HEK293T (cell line): ENCODE measurements around the gene PHAX.

Experiments
- ARNT ChIP-seq: fragments of 450-650 bp; IDR thresholded peaks from 2 replicates; pipeline ENCODE4 v1.6.1; 2017; ENCODE audit warnings: mild to moderate bottlenecking
- BHLHE40 ChIP-seq: fragments of 450-650 bp; IDR thresholded peaks from 2 replicates; pipeline ENCODE4 v1.6.1; 2016; ENCODE audit warnings: mild to moderate bottlenecking, moderate library complexity, borderline replicate concordance
- CTBP1 ChIP-seq: fragments of 450-650 bp; IDR thresholded peaks from 2 replicates; pipeline ENCODE4 v1.6.1; 2016; ENCODE audit warnings: borderline replicate concordance
- ELF4 ChIP-seq: fragments of 450-650 bp; IDR thresholded peaks from 2 replicates; pipeline ENCODE4 v1.6.1; 2017; ENCODE audit warnings: antibody characterized with exemption
- FOXA1 ChIP-seq: fragments of 450-650 bp; IDR thresholded peaks from 2 replicates; pipeline ENCODE4 v1.6.1; 2016; ENCODE audit warnings: mild to moderate bottlenecking
- FOXK2 ChIP-seq: fragments of 450-650 bp; IDR thresholded peaks from 2 replicates; pipeline ENCODE4 v1.6.1; 2016; ENCODE audit warnings: mild to moderate bottlenecking
- FOXM1 ChIP-seq: fragments of 450-650 bp; IDR thresholded peaks from 2 replicates; pipeline ENCODE4 v1.6.1; 2017; ENCODE audit warnings: mild to moderate bottlenecking, borderline replicate concordance
- HDGF ChIP-seq: fragments of 450-650 bp; IDR thresholded peaks from 2 replicates; pipeline ENCODE4 v1.6.1; 2017; ENCODE audit warnings: antibody characterized with exemption, borderline replicate concordance
- L3MBTL2 ChIP-seq: fragments of 450-650 bp; conservative IDR thresholded peaks from 2 replicates; pipeline ENCODE4 v1.6.1; 2016; ENCODE audit warnings: mild to moderate bottlenecking
- NFRKB ChIP-seq: fragments of 450-650 bp; IDR thresholded peaks from 2 replicates; pipeline ENCODE4 v1.6.1; 2016; ENCODE audit warnings: mild to moderate bottlenecking, moderate library complexity
- SP1 ChIP-seq: fragments of 450-650 bp; IDR thresholded peaks from 2 replicates; pipeline ENCODE4 v1.6.1; 2017
- TARDBP ChIP-seq: fragments of 450-650 bp; IDR thresholded peaks from 2 replicates; pipeline ENCODE4 v1.6.1; 2016
- ZNF384 ChIP-seq: fragments of 450-650 bp; IDR thresholded peaks from 2 replicates; pipeline ENCODE4 v1.6.1; 2016

DNA sequence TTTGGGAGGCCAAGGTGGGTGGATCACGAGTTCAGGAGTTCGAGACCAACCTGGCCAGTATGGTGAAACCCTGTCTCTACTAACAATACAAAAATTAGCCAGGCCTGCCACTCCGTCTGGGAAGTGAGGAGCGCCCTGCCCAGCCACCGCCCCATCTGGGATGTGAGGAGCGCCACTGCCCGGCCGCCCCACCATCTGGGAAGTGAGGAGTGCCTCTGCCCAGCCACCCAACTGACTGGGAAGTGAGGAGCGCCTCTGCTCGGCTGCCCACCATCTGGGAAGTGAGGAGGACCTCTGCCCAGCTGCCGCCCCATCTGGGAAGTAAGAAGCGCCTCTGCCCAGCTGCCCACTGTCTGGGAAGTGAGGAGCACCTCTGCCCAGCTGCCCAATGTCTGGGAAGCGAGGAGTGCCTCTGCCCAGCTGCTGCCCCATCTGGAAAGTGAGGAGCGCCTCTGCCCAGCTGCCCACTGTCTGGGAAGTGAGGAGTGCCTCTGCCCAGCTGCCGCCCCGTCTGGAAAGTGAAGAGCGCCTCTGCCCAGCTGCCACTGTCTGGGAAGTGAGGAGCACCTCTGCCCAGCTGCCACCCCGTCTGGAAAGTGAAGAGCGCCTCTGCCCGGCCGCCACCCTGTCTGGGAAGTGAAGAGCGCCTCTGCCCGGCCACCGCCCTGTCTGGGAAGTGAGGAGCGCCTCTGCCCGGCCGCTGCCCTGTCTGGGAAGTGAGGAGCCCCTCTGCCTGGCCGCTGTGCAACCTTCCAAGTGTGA lies 11.0 kb upstream of the PHAX start:
- TF ChIP-seq SP1 (no peak), BHLHE40 (no peak), HDGF (no peak), ARNT (no peak), CTBP1 (no peak), FOXM1 (no peak), FOXA1 (no peak), L3MBTL2 (no peak), FOXK2 (no peak), ZNF384 (no peak), ELF4 (no peak), TARDBP (no peak), NFRKB (no peak)
